Suprapubic skin (tissue), 4 donors: ENCODE data around the gene CCNC.

Source experiments
- EP300 ChIP-seq: sonication (generic); formaldehyde crosslinking; IDR thresholded peaks from one replicate; pipeline ENCODE4 v1.6.1; 2017; ENCODE audit warnings: antibody characterized with exemption
- POLR2A ChIP-seq, 2 donors: fragments of 450-650 bp; IDR thresholded peaks; one replicate each; pipeline ENCODE4 v1.6.1; 2017; ENCODE audit warnings: antibody characterized with exemption in 2 of 2, mild to moderate bottlenecking in 2 of 2, moderate library complexity in 2 of 2
- POLR2AphosphoS5 ChIP-seq, 3 donors: sonication (generic); formaldehyde crosslinking; IDR thresholded peaks; one replicate each; pipeline ENCODE4 v1.6.1; 2017; ENCODE audit warnings: antibody characterized with exemption in 3 of 3
- TF ChIP-seq, protein P1 (sequence below), 2 donors: fragments of 200-600 bp in 1 of 2; fragments of 450-650 bp in 1 of 2; sonication (generic) in 1 of 2; IDR thresholded peaks; one replicate each; pipeline ENCODE4 v1.5.1; 2016 to 2019; ENCODE audit warnings: antibody characterized with exemption in 2 of 2, mild to moderate bottlenecking in 1 of 2, moderate library complexity in 1 of 2

GRCh38 chr6:99547526-99547925 lies 20.9 kb downstream of the CCNC start:
- TF ChIP-seq, protein P1, sequence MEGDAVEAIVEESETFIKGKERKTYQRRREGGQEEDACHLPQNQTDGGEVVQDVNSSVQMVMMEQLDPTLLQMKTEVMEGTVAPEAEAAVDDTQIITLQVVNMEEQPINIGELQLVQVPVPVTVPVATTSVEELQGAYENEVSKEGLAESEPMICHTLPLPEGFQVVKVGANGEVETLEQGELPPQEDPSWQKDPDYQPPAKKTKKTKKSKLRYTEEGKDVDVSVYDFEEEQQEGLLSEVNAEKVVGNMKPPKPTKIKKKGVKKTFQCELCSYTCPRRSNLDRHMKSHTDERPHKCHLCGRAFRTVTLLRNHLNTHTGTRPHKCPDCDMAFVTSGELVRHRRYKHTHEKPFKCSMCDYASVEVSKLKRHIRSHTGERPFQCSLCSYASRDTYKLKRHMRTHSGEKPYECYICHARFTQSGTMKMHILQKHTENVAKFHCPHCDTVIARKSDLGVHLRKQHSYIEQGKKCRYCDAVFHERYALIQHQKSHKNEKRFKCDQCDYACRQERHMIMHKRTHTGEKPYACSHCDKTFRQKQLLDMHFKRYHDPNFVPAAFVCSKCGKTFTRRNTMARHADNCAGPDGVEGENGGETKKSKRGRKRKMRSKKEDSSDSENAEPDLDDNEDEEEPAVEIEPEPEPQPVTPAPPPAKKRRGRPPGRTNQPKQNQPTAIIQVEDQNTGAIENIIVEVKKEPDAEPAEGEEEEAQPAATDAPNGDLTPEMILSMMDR (IDR thresholded peaks at IDR 0.05) = no peak
- TF ChIP-seq POLR2AphosphoS5 (IDR thresholded peaks at IDR 0.05) (no peak), POLR2A (IDR thresholded peaks at IDR 0.05) (no peak), EP300 (no peak)
